Fibroblast of upper back skin (primary cell): ENCODE measurements around the gene IP6K2.

Experiments used
- DNase-seq: peaks from one replicate; pipeline ENCODE4 v3.0.0-alpha.2; 2013

The IP6K2 gene

GRCh38 chr3:48662753-48663488 lies 54.1 kb downstream of the IP6K2 start, which contains the start of gene CELSR3:
CELSR3 (minus strand) TSS chr3:48662886; CDS start chr3:48662634, 252 bp downstream.
- peak; percentile 83 for DNase-seq

GRCh38 chr3:48662145-48662752 lies 54.8 kb downstream of the IP6K2 start:
- no peak for DNase-seq

- peak; percentile 37 for DNase-seq
Observed at GRCh38 chr3:48661501-48662144, 55.4 kb downstream of the IP6K2 start.

- no peak for DNase-seq
Observed at GRCh38 chr3:48660800-48661400, 56.1 kb downstream of the IP6K2 start.

- no peak for DNase-seq
Observed at GRCh38 chr3:48656841-48657281, 60.2 kb downstream of the IP6K2 start.

GRCh38 chr3:48656061-48656840 lies 60.8 kb downstream of the IP6K2 start:
- DNase-seq, result peak; percentile 53

GRCh38 chr3:48655606-48656005 lies 61.4 kb downstream of the IP6K2 start:
- DNase-seq, result no peak

- DNase-seq, result no peak
Observed at GRCh38 chr3:48655063-48655462, 62.0 kb downstream of the IP6K2 start.

GRCh38 chr3:48652923-48653715 lies 63.9 kb downstream of the IP6K2 start:
- DNase-seq, result no peak

- no peak for DNase-seq
Observed at GRCh38 chr3:48651771-48652170, 65.2 kb downstream of the IP6K2 start.

GRCh38 chr3:48650723-48651122 lies 66.3 kb downstream of the IP6K2 start:
- DNase-seq, result no peak

GRCh38 chr3:48648188-48648850 lies 68.7 kb downstream of the IP6K2 start:
- DNase-seq, result no peak

GRCh38 chr3:48647714-48648113 lies 69.3 kb downstream of the IP6K2 start:
- DNase-seq, result no peak

- no peak for DNase-seq
Observed at GRCh38 chr3:48644898-48645760, 71.9 kb downstream of the IP6K2 start.

- no peak for DNase-seq
Observed at GRCh38 chr3:48642605-48643004, 74.4 kb downstream of the IP6K2 start.

- no peak for DNase-seq
Observed at GRCh38 chr3:48641396-48641795, 75.6 kb downstream of the IP6K2 start.

GRCh38 chr3:48639944-48640606 lies 76.9 kb downstream of the IP6K2 start:
- no peak for DNase-seq
